Kidney tubule cell (primary cell): ENCODE data around the gene FAM185A.
"Not testable (repeated sequence)": the region's sequence is repeated elsewhere in the genome, so short reads cannot be mapped to it uniquely, and the experiment has no call there.

Experiments used
- DNase-seq: peaks from one replicate; pipeline ENCODE4 v3.0.0-alpha.2; 2018; ENCODE audit warnings: low spot score

FAM185A gene

DNA sequence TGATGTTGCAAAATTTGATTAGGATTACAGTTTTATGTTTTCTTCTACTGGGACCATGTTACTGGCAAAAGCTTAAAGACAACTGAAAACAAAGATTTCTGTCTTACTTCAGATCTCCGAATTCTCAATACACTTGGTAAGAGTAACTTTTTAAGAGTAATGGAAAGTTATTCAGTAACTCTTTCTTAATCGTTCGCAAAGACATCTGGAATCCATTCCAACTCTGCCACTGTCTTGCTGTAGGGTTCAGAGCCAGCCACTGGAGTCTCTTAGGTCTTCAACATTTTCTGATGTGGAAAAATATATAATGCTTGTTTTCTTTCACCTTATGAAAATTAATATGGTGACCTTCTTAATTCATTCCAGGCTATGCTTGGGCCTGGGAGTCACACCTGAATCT, 29.9 kb downstream of the FAM185A start:
- not testable (repeated sequence) for DNase-seq

DNA sequence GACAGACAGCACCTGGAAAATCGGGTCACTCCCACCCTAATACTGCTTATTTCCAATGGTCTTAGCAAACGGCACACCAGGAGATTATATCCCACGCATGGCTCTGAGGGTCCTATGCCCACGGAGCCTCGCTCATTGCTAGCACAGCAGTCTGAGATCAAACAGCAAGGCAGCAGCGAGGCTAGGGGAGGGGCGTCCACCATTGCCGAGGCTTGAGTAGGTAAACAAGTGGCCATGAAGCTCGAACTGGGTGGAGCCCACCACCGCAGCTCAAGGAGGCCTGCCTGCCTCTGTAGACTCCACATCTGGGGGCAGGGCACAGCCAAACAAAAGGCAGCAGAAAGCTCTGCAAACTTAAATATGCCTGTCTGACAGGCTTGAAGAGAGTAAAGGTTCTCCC, 32.1 kb downstream of the FAM185A start:
- DNase-seq = not testable (repeated sequence)

DNA sequence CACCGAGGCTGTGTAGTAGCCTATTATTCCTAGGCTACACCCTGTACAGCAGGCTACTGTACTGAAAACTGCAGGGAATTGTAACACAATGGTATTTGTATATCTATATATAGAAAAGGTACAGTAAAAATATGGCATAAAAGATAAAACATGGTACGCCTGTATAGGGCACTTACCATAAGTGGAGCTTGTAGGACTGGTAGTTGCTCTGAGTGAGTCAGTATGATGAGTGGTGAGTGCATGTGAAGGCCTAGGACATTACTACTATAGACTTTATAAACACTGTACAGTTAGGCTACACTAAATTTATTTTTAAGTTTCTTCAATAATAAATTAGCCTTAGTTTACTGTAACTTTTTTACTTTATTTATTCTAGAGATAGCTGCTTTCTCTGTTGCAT, 40.0 kb downstream of the FAM185A start:
- not testable (repeated sequence) for DNase-seq

DNA sequence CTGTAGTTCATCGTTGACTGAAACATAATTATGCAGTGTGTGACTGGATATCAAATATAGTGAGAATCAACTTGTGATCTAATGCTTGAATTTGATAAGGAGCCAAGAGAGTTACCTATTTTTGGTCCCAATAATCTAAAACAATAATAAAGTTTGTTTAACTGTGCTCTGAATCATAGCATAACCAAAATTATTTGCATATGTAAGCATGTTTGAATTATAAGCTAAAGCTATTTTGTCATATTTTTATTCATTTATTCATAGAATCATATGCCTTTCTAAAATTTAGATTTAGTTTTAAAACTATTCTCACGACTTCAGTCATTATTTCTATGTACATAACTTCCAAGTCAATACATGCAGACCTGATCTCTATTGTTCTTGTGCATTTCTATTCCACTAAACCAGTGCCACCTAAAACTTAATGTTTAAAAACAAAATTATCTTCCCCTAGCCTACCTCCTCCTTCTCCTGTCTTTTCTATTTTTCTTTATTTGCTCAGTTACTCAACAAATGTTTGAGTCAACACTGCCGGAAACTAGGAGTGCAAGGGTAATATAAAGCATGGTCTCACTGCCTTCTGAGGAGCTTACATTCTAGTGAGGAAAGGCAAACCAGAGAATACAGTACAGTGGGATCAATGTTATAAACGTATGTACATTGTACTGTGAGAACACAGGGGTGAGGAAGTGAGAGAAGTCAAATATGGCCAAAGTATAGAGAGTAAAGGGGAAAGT, 41.7 kb downstream of the FAM185A start:
- not testable (repeated sequence) for DNase-seq

DNA sequence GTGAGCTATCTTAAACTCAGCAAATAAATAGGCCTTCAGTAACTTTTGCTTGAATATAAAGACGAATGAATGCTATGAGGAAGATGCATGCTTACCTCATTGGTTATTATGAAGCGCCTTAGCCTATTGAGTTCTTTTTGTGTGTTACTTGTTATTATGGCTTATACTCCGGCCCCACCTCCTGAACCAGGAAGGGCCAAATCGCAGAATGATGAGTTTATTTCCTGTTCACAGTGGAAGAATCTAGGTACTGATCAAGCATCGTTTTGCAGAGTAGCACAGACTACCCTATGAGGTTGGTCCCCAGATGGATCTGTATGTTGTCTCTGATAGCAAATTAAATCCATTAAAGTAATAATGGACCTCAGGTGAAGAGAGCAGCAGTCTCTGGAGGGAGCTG, 42.6 kb downstream of the FAM185A start:
- not testable (repeated sequence) for DNase-seq

DNA sequence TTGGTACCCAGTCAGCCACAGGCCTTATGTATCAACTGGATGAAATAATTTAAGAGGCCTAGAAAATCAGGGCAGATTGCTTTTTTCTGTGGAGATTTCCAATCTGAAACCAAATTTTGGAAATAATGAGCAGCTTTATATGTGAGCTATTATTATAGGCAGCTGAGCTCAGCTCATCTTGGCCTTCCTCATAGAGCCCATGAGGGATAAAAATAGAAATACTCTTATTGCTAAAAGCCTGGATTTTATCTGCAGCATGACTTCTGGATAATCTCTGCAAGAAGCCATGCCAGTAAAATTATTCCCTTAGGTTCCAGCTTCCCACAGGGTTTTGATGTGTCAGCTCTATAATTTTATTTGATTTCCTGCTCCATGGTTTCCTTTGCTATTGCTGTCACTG, 43.0 kb downstream of the FAM185A start:
- not testable (repeated sequence) for DNase-seq

DNA sequence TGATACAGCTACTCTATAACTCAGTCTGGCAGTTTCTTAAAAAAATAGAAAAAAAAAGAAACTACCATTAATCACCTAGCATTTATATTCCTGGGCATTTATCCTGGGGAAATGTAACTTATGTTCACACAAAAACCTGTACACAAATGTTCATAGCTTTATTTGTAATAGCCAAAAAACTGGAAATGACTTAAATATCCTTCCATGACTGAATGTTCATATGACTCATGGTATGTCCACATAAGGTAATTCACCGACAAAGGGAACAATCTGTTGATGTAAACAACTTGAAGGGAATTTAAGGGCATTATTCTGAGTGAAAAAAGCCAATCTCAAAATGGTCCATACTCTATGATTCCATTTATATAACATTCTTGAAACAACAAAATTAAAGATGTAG, 45.8 kb downstream of the FAM185A start:
- DNase-seq = not testable (repeated sequence)

DNA sequence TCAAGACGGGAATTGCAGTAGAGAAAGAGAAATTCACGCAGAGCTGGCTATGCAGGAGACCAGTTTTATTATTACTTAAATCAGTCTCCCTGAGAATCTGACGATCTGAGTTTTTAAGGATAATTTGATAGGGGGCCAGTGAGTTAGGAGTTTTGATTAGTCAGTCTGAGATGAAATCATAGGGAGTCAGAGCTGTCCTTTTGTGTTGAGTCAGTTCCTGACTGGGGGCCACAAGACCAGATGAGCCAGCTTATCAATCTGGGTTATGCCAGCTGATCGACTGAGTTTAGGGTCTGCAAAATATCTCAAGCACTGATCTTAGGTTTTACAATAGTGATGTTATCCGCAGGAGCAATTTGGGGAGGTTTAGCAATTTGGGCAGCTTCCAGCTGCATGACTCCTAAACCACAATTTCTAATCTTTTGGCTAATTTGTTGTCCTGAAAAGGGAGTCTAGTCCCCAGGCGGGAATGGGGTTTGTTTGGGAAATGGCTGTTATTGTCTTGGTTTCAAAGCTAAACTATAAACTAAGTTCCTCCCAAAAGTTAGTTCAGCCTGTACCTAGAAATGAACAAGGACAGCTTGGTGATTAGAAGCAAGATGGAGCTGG, 47.3 kb downstream of the FAM185A start:
- DNase-seq = not testable (repeated sequence)

DNA sequence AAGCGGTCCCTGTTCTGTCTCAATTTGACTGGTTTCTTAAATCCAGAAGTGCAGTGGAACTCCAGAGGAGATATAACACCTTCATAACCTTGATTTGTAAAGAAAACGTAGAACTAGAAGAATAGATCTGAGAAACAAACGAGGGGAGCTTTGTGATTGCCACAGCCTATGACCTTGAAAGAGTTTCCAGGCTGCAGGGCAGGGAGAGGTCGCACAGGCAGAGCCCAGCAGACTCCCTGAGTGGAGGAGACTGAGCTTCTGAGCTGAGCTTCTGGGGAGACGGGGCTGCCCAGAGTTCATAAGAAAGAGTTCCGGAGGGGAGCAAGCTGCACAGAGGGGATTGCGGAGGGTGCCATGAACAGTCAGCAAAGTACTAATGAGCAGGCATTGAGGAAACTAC, 57.8 kb downstream of the FAM185A start:
- no peak for DNase-seq

DNA sequence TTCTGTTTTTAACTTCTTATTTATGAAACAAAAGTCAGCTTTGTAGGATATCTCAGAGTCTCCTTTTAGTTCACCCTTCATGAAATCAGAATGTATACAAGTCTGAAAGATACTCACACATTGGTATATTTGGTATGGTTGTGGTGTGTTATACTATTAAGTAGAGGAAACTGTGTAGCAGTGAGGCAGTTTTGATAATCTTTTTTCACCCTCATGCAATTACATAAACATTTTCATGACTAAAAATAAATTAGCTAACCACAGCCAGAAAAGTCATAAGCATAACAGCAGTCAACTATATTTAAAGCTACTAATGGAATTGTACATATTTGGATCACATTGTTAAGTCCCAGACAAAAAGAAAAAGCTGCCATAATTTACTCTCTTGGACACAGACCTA, 62.1 kb downstream of the FAM185A start:
- DNase-seq = no peak

DNA sequence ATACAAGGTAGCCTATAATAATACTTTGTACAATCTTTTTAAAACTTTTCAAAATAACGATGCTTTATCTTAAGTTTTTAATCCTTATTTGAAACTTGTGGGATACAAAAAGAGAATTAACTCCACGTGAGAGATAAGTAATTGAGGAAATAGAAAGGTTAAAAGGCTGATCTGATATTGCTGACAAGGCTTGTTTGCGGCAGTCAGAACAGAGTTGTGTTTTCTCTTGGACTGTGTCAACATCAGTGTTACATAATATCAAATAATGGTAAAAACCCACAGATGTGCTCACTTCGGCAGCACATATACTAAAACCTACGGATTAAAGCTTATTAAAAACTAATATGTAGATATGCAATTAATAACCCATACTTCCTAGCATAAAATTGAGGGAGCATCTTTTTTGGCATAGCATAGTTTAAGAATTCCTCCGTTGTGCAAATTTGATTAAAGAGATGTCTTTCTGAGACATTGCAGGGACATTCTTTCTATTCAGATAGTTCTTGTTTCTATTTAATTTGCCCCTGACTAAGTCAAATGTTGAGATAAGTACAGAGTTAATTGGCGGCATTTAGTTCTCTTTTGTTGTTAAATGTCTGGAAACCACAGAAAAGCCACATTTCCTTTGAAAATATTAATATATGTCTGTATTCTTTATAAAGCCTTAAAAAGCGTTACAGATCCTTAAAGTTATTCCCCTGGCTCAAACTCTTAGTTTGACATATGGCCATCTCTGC, 63.3 kb downstream of the FAM185A start:
- DNase-seq = no peak

DNA sequence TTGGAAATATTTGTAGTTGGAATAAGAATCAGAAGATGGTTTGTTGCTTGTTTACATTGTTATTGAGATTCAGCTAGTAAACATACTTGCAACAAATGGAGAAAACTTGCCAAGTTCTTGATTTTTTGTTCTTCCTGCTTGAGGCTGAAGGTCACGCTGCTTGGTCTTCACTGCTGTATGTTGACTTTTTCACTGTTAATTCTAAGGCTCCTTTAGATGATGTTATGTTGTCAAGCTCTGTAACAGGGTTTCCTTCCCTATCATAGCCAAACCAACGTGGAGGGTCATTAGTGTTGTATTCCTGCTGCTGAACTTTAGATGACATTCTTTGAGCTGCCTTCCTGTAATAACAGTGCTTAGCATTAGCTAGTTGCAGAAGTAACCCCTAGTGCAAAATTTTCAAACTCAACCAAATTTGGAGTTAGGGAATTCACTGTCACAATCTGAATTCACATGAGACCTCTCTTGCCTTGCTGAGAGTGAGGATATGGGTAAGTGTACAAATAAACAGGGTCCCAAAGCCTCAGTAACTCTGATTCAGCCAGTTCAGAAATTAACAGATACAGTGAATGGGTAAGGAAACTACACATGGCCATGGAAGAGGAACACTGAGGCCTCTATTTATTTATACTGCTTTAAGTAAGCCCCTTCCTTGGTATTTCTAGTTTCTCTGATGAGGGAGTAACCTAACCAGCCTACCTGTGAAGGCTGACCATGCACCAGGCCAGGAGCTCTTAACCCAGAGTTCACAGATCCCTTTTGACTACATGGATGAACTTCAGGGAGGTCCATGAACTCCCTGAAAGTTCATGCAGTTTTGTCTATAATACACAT, 64.6 kb downstream of the FAM185A start:
- DNase-seq = no peak

DNA sequence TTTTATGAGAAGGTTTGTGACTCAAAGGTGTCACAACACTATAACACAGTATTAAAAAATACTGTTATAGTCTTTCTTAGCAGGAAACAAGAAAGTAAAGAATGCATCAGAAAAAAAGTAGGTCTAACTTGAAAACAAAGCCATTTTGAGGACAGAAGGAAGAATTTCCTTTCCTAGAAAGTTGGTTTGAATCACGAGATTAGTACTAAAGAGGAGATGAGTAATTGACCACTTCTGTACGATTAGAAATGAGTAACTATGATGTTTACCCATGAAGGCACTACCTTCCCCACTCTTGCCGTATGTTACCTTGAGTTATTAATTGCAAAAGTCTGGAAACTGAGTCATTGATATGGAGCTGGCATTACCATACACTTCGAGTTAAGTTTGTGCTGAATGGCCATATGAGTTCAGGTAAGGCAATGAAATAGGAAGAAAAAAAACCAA, 65.2 kb downstream of the FAM185A start:
- DNase-seq = peak; percentile 72

DNA sequence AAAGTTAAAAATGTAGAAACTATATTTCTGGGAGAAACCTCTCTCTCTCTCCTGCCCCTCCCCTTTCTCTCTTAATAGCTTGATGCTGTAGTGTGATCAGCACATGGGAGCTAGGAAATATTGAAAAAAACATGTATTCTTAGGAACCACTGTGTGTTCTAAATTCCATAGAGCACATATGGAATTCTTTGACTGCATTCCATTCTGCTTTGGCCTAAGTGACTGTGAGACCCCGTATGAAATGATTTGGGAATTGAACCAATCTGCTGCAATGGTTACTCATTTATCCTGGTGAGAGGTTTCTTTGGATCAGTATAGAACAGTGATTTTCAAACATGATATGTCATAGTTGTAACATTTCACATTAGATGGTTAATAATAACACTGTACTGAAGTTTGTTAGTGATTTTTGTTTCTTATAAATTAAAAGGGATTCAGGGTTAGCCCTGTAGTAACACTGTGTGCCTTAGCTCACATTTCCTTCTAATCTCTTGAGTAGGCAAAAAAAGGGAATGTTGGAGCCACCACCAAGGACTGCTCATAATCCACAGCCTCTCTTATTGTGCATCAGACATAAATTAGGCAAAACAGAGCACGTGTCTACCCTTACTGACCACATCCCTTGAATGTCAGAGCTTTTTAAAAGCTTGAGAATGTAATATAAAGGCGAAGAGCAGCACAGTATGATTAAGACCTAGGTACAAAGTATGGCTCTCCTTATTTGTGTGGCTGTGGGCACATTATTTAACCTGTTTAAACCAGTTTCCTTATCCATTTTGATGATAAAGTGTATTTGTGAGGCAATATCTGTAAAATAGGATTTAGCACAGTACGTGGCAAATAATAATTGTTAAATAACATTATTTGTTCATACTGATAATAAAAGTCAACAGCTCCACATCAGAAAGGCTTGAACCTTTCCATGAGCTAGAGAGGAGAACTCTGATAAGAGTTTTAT, 69.1 kb downstream of the FAM185A start:
- DNase-seq = no peak

DNA sequence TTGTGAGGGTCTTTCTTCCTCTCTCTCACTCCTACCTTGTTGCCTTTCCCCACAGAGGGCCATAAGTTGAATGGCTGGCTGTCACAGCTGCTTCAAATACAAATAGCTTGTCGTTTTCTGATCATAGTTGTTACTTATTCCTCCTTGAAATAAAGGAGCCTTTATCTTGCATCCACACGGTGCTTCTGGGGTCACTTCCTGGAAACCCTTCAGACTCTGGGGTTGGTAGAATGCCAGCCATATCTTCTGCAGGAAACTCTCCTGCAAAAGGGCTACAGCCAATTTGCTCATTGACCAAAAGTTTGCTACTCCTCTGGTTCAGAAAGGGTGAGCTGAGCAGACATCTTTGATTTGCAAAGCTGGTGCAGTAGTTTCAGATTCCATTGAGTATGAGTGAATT, 70.4 kb downstream of the FAM185A start:
- no peak for DNase-seq

DNA sequence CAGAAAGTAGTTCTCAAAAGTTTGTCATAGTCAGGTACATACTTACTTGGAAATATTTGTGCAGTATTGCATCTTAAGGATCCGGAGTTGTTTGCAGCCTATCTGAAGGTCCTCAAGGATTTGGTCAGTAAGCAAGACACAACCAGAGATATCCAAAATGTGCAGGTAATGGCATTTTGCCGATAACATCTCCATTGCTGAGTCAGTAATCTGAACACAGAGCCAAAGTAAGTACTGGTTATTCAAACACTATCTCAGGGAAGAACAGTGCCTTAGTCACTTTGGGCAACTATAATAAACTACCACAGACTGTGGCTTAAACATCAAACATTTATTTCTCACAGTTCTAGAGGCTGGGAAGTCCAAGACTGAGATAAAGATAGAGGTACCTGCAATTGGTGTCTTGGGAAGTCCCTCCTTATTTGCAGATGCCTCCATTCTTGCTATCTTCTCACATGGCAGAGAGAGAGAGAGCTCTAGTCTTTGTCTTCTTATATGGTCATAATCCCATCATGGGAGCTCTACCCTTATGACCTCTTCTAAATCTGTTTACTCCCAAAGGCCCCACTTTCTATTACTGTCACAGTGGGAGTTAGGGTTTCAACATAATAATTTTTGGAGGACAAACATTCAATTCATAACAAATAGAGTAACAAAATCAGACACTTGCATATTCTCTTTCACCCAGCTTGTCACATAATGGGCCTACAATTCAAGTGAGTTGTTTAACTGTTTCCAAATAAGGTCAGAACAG, 73.4 kb downstream of the FAM185A start:
- DNase-seq = no peak

DNA sequence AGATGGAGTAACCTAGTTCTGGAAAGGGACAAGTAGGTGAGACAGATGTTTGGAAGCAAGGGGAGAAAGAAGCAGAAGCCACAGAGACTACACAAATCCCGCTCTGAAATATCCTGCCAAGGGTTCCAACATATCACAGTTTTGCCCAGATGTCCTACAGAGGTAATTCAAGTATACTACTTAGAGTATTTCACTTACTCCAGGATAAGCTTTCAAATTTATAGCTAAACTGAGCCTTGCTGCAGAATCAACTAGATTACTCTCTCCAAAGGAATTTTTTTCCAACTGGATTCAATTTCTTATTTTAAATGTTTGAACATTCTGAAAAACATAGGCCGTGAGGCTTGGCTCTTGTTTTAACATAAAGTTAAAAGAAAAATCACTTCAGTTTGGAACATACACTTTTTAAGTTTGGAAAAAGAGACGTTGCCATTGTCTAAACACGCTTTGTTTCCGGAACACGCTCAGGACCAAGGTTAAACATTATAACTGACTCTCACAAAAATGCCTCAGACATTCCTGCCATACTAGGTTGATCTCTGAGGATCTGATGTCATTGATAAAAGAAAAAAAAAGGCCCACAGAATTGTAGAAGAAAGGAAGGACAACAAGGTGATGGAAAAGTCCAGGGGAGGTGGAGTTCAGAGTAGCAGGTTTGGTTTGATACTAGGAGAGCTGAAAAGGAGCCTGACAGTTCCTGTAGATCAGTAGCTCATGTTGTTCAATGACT, 74.8 kb downstream of the FAM185A start:
- peak; percentile 58 for DNase-seq

DNA sequence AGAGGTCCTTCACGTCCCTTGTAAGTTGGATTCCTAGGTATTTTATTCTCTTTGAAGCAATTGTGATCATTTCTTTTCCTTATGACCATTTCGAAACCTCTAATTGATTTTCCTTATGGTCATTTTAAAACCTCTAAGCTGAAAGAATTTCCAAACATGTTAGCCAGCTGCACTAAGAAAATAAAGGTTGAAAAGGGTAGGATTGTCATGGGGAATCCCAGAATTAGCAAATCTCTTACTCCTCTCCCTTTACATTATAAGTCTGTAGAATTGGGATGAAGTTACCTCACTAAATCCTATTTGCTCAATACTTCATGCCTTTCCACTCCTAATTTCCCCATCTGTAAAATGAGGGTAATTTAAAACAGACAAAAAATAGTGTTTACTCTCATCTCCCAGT, 79.5 kb downstream of the FAM185A start:
- no peak for DNase-seq

DNA sequence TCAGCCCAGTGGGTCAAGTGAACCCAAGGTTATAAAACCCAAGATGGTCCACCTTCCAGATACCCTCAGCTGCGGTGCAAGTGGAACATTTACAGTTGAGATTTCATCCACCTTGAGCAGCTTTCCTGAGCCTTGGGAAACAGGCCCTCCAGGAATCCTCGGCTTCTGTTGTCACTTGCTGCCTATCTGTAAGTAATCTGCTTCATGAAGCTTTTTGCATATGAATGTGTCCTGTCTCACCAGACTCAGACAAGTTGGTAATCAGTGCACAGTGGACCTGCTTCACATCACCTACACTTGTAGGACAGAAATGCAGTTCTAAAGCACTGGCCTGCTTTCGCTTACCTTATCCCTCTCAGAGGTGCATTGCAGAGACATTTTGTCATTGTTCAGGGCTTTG, 80.3 kb downstream of the FAM185A start:
- no peak for DNase-seq

DNA sequence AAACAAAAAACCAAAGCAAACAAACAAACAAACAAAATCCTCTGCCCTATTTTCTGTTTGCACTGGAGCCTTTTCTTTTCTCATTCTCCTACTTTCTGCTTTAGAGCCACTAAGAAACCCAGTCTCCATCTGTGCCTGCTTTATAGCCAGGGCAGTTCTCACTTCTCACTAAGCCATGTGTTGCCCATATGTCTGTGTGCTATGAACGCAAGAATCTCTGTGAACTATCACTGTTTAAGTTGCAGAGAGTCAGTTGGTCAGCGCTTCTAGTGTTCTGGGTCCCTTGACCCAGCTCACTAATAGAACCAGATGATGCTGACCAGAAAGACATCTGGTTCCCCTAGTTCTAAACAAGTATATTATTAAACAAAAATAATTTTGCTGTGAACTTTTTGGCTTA, 81.4 kb downstream of the FAM185A start:
- DNase-seq = no peak
